GM10248 (cell line): ENCODE data around the gene BCL11A.

Experiments used
- CTCF ChIA-PET: fragments of 300-600 bp; sonication (Branson Sonifier 250); formaldehyde crosslinking; extraction: SDS; loops from one replicate; lab custom pipeline; 2021; ENCODE audit warnings: antibody characterized with exemption; lab: Yijun Ruan, JAX
- POLR2A ChIA-PET: fragments of 350-650 bp; sonication (Branson Sonifier 250); formaldehyde crosslinking; extraction: SDS; loops from one replicate; lab custom pipeline; 2020; ENCODE audit warnings: antibody characterized with exemption; lab: Yijun Ruan, JAX
- DNase-seq: peaks from one replicate; pipeline ENCODE4 v3.0.0; 2012; ENCODE audit errors: extremely low spot score
- CTCF ChIP-seq: IDR thresholded peaks from 2 replicates; pipeline ENCODE4 v1.5.1; 2012; ENCODE audit warnings: mild to moderate bottlenecking, low read depth; ENCODE audit errors: extremely low read depth, missing control alignments, control extremely low read depth

BCL11A gene

GRCh38 chr2:60438653-60439052, 114.8 kb downstream of the BCL11A start:
- CTCF ChIA-PET = interaction anchor here (0.9 to 3.0 kb wide), 12 partner anchors 9 to 121 kb away, joined by 3 to 20 read pairs (median 9); no protein-coding TSS in a partner anchor
- no peak for TF ChIP-seq CTCF
- POLR2A ChIA-PET = no interaction called here
- no peak for DNase-seq

GRCh38 chr2:60438131-60438530, 115.3 kb downstream of the BCL11A start:
- no peak for TF ChIP-seq CTCF
- no peak for DNase-seq
- POLR2A ChIA-PET = no interaction called here
- CTCF ChIA-PET = no interaction called here

DNA sequence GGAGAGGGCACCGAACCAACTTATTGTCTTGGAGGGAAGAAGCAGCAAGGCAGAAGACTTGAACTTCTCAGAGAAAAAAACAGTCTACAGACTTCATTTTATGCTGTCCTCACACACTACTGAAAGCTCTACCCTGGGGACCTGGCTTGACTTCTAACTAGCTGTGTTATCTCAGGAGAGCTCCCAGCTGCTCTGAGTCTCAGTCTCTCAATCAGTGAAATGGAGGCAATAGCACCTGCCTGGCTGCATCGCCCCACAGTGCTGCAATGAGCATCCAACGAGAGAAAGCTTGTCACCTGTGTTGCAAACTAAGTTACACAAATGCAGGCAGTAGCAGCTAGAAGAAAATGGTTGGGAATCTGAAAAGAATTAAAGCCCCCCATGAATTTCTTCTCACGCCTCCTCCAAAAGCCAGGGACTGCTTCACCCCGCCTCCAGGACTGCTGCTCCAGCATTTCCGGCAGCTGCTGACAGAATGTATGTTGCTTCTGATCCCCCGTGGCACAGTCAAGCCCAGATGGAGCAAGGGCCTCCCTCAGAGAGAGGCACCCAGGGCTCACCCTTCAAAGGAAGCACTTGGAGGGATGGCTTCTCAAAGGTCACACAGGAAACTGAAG, 116.3 kb downstream of the BCL11A start:
- no peak for TF ChIP-seq CTCF
- ChIA-PET CTCF (interaction anchor here (0.8 kb wide), 1 partner anchor 15 kb away, joined by 3 read pairs; no protein-coding TSS in a partner anchor), POLR2A (no interaction called here)
- no peak for DNase-seq

GRCh38 chr2:60433018-60433596, 120.3 kb downstream of the BCL11A start:
- CTCF ChIA-PET = interaction anchor here (1.2 to 1.6 kb wide), 3 partner anchors 9 to 80 kb away, joined by 3 read pairs; no protein-coding TSS in a partner anchor
- POLR2A ChIA-PET = no interaction called here
- DNase-seq = no peak
- no peak for TF ChIP-seq CTCF

DNA sequence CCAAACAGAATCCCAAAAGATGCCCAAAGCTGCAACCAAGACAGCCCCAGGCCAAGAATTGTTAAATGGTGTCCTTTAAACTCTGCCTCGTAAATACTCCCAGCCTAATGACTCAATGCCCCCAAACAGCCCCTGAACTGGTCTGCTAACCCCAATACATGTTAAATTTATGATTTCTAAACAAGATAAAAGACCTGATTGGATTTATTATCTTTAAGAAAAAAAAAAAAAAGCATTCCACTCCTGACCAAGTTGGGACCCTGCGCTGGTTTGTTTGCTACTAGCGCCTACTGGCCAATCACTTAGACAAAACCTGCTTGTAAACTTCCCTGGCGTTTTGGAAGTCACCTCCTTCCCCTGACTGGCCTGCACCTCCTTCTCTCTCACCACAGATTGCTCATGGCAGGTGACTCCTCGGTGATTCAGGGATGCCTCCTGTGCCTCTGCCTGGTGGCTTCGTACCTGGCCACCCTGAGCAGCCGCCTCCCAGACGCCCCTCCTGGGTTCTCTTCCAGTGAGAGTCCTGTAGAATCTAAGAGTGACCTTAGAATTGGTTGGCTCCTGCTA, 121.3 kb downstream of the BCL11A start:
- POLR2A ChIA-PET = no interaction called here
- TF ChIP-seq CTCF = no peak
- CTCF ChIA-PET = interaction anchor here (1.2 to 2.5 kb wide), 2 partner anchors 8 to 10 kb away, joined by 3 to 20 read pairs; no protein-coding TSS in a partner anchor
- no peak for DNase-seq

- CTCF ChIA-PET = interaction anchor here (1.8 to 2.5 kb wide), 2 partner anchors 10 kb away, joined by 10 to 20 read pairs; no protein-coding TSS in a partner anchor
- TF ChIP-seq CTCF = no peak
- POLR2A ChIA-PET = no interaction called here
- DNase-seq = no peak
Observed at GRCh38 chr2:60429681-60430080, 123.8 kb downstream of the BCL11A start.
